Measurements from ENCODE around the gene KCNQ5.

GRCh38 chr6:73030791-73031782 lies 409.2 kb downstream of the KCNQ5 start:
- TF ChIP-seq CTCF (IDR thresholded peaks at IDR 0.05) (no peak), POLR2AphosphoS5 (IDR thresholded peaks at IDR 0.05; ENCODE audit: insufficient read depth in 1 of 2, low read depth in 1 of 2) (no peak), POLR2A (IDR thresholded peaks at IDR 0.05) (no peak)

All from vagina (tissue), 2 donors.